Eye (tissue), 1 donor: Measurements from ENCODE around the gene MYBPC1.
"Not testable (repeated sequence)": the region's sequence is repeated elsewhere in the genome, so short reads cannot be mapped to it uniquely, and the experiment has no call there.

ENCODE experiments used
- DNase-seq: peaks from one replicate; pipeline ENCODE4 v3.0.0-alpha.2; 2015

MYBPC1 gene

DNA sequence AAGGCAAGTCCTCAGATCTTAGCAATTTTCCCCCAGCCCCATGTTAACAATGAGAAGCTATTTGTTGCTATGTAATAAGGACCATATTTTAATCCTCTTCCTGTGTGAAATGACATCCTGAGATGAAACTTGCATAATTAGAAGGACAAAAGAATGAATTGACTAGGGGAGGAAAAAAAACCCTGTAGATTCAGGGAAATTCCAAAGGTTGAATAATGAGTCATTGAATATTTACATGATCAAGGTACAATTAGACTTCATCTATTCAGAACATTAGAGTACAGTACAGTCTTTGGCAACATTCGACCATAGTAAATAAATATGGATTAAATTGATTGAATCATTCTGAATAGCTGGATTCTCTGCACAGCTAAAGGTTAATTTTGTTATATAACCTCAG lies 9.4 kb downstream of the MYBPC1 start:
- DNase-seq: no peak

DNA sequence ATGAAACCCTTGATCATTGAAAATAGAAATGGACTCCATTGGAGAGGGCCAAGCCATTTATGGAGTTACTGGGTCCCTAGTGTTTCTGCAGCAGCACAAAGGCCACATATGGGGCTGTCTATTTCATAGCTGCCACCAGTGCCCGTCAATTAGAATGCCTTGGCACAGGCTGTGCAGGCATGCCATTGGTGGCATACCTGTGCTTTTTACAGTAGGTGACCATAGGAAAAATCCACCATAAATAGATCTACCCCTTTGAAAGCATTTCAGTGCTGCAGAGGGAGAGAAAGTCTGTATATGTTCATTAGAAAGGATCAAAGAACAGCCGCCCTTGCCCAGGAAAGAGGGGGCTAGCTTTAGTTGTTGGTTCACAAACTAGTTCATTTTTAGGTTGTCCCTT lies 13.1 kb downstream of the MYBPC1 start:
- no peak for DNase-seq

DNA sequence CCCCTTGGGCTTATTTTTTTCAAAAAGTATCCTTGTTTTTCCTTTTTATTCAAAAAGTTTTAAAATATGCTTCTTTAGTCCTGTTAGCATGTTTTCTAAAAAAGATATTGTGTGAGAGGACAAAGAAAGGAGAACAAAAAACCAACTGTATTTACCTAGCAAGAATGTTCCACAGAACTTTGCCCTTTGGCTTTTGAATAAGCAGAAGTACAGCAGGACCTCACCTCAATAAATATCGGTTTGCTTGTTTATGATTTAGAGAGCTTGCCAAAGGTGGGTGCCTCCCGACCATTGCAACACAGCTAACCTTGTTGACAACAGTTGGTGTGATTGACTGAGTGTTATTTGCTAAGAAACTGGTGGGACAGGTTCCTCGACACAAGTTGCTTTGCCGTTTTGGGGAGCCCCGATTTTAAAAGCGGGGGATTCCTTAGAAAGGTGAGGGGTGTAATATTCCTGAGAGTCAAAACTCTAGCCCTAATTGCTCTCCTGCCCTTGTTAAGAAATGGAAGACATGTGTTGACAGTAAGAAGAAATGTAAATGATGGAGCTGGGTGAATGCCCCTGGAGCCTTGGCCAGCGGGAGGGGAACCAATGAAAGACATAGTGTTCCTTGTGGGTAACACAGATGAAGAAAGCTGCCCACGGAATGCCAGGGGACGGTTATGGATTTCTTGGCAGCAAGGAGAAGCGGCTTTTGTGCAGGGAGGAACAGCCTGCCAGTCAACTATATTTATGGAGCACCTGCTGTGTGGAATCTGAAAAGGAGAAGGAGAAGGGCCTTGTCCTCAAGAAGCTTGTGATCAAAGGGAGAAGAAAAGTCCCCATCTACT lies 13.7 kb downstream of the MYBPC1 start:
- DNase-seq: no peak

DNA sequence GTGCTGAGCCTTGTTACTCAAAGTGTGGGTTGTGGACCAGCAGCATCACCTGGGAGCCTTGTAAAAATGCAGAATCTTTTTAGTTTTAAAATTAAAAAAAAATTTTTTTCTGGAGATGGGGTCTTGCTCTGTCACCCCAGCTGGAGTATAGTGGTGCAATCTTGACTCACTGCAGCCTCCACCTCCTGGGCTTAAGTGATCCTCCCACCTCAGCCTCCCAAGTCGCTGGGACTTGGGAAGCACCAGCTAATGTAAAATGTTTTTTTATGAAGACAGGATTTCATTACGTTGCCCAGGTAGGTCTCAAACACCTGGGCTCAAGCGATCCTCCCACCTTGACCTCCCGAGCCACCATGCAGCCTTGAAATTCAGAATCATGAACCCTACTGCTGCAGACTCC lies 14.4 kb downstream of the MYBPC1 start:
- no peak for DNase-seq

DNA sequence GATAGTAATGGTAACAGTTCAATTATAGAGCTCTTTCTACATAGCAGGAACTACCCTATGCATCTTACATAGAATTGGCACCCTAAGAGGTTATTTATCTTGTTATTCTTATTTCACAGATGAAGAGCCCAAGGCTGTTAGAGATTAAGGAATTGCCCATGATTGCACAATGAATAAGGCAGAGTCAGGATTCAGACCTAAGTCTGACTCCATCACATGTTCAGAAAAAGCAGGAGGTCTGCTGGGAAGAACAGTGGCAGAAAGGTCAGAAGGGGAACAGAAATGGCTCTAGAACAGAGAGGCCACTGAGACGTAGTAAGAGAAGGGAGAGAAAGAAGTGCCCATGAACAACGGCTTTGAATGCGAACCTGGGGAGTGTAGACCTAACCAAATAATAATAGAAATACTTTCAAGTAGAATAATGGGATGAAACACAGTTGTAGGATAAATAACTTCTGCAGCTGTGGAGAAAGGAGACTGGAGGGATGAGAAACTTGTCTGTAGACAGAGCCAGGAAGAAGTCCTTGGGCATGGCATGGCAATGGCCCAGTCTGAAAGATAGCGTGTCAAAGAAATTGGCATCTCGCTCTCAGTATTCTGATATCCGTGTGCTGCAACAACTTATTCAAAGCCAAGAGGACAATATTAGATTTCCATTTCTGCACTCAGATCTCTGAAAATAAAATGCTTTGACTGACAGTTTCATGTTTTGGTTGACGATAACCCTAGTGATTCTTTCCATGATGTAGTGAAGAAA lies 17.6 kb downstream of the MYBPC1 start:
- DNase-seq: no peak

DNA sequence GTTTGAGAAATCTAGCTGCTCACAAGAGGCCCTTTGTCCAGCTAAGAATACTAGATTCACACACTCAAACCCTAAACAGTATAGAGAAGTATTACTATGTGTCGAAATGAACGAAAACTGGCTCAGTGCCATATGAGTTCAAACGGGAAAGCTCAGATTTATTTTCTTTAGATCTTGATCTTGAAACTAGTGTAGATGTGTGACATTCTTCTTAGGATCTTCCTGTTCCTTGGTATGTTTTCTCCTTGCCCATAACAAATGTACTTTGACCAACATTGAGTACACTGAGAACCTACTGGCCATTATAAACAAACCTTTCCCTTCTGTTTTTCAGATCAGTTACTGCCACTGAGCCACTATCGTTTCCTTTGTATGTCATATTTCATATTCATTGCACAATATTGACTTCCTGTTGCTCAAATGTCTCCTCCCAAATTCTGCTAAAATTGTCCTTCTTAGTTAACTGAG lies 21.3 kb downstream of the MYBPC1 start:
- DNase-seq: no peak

DNA sequence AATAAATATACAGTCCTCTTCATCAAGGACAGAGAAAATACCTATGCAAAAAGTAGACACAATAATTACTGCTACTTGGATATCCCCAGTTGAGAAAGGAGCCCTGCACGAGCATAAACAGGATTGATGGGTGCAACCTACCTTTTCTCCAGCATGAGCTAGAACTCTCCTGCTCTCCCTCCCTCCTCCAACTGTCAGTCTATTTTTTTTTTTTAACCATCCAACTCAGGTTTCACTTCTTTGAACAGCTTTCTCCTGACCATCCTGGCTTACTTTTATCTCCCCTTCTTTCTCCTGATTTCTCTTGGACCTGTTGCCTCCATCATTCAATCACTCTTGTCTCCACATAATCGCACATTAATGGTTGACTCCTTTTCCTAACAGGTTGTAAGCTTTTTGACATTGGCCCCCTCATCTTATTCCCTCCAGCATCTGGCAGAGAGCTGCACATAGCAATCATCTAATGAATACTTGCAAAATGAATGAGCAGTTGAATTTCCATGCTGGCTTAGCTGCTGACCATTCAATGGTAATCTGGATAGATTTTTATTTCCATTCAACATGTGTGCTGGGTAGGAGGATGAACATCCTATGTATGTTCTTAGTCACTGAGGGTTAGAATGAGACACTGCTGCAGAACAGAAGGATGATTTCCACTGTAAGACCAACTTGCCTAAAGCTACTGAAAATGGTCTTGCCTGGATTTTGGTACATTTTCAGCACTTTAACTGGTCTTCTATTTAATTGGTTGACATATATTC lies 24.4 kb downstream of the MYBPC1 start:
- DNase-seq: no peak

DNA sequence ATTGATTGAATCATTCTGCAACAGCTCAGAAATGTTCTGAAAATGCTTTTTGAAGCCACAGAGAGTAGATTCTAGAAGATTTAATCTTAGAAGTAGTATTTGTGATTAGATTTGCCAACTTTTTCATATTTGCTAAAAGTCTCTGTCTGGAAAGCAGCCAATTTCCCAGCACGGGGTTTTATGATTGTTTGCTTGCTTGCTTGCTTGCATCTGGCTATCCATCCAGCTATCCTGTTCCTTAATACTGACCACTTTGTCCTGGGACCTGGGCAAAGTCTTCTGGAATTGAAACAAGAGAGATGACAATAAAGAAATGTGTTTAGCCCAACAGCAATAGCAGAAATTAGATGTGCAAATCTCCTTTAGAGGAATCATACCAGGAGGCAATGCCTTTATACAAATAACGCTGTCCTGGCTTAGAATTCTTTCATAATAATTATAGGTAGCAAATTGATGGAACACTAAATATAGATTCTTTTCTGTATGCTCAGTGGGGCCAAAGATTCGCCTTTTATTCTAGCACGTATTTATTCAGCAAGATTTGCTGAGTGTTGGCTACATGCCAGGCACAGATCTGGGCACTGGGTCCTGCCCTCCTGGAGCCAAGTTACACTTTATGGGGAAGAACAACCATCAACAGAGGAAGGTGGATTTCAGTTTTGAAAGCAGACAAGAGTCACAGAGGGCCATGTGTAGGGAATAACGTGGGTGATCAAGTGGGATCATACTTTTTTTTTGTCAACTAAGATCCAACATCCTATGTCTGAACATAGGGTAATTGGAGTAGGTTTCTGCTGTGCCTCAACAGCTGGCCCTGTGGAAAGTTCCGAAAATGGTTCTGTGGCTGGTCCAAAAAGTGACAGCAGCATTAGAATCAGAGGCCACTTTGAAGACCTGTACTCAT lies 25.3 kb downstream of the MYBPC1 start:
- DNase-seq: no peak

DNA sequence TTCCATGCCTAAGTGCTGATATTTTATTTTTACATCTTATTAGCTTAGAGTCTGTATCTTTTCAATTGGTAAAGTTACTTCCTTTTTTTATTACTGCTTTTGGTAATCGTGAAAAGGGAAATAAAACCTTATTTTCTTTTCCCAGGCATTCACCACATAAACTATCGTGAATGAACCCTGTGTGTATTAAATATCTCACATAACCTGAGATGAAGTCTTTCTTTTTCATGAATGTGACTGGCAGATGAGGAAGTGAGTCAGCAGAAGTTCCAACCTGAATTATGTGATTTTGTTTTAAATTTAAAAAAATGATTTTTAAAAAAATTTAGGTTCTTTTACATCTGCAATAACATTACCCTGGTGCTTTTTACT lies 26.0 kb downstream of the MYBPC1 start:
- no peak for DNase-seq

DNA sequence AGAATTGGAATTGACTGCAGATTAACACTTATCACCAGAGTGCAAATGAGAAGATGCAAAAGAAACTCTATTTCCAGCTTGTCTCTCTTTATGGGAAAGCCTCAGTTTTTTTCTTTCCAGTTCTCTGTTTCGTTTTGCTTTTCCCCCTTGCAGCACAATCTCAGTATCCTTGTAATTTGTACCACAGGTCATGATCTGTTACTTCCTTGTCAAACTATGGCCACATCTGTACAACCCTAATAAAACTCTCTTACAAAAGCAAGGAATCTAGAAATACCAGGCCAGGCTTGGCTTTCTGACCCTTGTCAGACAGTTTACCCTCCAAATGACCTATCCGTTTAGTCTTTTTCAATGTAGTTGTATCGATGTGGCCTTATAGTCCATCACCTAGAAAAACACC lies 33.9 kb downstream of the MYBPC1 start:
- no peak for DNase-seq

DNA sequence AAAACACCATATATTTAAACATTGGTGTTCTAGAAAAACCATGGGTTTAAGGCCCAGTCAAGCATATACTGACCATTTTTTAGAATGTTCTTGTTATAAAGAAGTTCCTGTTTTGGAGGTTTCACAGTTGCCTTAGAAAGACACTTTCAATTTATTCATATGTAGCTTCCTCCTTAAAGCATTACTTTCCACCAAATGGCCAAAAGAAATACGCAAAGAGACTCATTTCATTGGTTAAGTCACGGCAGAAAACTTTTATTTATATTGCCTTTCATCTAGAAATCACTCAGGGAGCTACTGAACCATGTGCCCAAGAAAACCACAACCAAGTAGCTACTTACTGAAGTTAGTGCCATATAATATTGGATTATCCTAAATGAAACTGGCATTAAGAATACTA lies 40.0 kb downstream of the MYBPC1 start:
- no peak for DNase-seq

DNA sequence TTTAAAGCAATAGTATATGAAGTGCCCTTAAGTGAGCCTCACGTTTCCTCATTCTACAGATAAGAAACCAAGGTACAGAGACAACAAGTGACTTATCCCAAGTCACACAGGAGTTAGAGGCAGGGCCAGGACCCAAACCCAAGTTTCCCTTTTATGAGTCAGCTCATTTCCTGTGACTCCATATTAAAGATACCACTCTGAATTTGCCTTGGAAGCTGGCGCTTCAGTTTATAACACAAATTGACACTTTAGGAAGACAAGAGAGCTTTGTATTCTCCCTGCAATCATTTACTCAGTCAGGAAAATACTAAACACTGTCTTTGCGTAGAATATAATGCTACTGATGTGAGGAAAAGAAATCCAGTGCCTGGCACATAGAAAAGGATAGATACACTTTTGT lies 43.2 kb downstream of the MYBPC1 start:
- no peak for DNase-seq

DNA sequence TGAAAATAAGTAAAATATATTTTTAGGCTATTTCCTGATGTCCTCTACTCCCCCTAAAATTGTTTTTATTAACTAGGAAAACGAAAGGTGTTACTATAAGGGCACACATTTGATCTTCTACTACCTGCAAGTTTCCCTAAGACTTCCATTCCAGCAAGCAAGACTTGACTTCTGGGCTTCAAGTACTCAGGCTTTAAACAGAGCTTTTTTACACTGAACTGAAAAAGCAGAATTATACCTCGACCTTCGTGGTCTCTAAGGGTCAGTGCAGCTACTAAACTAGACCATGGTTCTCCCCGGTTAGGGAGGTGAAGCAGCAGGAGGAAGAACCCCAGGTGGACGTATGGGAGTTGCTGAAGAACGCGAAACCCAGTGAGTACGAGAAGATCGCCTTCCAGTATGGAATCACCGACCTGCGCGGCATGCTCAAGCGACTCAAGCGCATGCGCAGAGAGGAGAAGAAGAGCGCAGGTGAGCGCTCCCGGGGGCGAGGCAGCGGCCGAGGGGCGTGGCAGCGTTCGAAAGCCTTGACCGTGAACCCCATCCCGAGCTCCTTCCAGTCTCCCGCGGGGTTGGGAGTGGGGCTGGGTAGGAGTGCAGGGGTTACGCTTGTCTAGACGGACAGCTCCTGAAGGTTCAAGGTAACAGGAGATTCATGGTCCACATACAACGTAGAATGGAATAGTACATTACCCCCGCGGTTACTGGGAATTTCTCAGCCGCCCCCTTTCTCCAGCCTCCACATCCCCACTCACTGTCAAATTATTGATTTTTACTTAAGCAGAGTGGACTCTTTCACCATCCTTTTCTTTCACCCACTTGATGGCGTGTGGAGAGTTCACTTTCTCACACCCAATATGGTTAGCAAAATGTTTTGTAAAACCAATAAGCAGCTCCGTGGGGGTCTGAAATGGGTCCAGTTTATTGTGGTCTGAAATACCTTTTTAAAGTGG lies 47.6 kb downstream of the MYBPC1 start:
- peak; percentile 52 for DNase-seq

DNA sequence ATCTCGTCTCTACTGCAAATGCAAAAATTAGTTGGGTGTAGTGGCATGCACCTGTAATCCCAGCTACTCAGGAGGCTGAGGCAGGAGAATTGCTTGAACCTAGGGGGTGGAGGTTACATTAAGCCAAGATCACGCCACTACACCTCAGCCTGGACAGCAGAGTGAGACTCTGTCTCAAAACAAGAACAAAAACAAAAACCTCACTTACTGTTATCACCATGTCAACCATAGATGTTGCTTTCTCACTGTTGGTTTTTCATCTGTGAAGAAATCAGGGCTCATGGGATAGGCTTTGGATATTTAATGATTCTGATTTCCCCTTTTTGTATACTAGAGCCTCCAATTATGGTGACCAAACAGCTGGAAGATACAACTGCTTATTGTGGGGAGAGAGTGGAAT lies 52.9 kb downstream of the MYBPC1 start:
- no peak for DNase-seq

DNA sequence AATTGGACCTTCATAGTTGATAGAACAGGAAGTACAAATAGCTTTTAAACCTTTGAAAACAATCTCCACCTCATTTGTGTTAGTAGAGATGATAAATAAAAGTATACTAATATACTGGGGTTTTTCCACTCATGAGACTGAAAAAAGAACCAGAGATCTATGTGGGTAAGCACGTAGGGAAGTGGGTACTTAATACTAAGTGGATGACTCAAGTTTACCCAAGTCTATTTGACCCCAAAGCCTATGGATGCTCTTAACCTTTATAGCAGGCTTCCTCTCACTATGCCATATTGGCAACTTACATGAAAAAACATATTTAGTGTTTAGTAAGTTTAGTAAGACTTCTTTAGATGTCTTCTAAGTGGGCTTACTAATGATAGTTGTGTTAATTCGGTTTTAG lies 53.4 kb downstream of the MYBPC1 start:
- no peak for DNase-seq

DNA sequence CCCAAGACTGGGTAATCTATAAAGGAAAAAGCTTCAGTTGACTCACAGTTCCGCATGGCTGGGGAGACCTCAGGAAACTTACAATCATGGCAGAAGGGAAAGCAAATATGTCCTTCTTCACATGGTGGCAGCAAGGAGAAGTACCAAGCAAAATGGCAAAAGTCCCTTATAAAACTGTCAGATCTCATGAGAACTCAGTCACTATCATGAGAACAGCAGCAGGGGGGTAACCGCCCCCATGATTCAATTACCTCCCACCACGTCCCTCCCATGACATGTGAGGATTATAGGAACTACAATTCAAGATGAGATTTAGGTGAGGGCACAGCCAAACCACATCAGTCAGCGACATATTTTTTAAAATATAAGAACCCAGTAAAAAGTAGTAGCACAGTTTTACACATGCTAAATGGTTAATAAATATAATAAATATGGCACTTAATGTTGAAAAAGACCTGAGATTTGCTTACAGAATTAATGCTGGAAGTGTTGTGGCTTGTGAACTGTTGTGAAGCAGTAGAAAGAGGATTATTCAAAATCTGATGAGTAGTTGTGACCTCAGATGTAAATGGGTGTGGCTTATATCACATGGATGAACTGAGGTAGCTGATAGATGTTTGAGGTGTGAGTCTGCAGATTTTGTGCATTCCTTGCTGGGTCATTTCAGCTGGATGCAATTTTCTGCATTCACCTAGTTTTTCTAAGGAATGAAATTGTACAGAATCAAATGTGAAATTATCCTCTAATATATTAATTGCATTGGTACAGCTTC lies 55.8 kb downstream of the MYBPC1 start:
- no peak for DNase-seq

DNA sequence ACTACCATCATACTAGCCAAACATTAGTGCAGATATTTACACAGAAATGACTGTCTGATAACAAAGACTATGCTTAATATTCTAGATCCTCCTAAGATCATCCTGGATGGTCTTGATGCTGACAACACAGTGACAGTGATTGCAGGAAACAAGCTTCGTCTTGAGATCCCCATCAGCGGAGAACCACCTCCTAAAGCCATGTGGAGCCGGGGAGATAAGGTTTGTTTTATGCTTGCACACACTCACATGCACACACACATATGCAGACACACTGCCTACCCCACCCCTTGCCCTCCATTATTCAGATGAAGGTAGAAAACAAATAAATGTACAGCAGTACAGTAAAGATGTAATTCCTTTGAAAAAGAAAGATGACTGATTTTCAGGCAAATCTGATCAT lies 58.3 kb downstream of the MYBPC1 start:
- no peak for DNase-seq

DNA sequence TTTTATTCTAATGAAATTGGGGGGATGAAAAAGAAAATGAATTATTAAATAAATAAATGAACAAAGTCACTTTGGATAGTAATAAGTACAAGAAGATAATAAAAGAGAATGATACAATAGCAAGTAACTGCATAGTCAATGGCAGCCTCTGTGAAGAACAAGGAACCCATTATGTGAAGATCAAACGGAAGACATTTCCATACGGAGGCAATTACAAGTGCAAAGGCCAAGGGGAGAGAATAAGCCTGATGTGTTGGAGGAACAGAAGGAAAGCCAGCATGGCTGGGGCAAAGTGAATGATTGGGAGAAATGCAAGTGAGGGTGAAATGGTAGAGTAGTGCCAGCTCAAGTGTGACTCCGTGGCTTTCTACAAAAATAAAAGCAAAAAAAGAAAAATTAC lies 58.7 kb downstream of the MYBPC1 start:
- DNase-seq: peak; percentile 21

DNA sequence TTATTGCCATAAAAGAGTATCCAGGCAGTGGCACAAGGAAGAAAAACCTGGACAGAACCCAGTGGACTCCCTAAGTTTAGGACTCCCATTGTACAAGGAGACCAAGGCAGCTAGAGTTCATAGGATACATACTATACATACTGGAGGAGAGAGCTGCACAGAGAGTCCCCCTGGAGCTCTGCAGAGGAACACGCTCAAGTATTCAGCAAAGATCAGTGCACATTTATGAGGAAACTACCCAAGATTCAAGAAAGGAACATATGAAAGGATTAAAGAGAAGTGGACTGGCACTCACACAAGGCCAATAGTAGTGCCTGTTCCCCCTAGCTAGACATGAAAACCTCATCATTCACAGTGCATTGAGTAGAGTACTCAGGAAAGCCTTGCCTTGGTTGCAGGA lies 59.7 kb downstream of the MYBPC1 start:
- no peak for DNase-seq

DNA sequence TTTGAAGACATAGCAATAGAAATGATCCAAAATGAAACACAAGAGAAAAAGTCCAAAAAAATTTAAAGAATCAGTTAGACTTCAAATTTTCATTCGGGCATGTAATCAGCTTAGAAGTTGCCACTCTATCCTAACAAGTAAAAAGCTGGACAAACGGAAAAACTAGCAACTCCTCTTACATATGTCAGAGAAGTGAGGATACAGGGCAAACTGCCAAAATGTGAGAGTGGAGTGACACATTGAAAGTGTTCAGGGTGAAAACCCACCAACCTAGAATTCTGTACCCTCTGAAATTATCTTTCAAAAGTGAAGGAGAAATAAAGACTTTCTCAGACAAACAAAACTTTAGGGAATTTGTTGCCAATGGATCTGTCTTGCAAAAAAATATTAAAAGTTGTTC lies 60.6 kb downstream of the MYBPC1 start:
- DNase-seq: no peak

DNA sequence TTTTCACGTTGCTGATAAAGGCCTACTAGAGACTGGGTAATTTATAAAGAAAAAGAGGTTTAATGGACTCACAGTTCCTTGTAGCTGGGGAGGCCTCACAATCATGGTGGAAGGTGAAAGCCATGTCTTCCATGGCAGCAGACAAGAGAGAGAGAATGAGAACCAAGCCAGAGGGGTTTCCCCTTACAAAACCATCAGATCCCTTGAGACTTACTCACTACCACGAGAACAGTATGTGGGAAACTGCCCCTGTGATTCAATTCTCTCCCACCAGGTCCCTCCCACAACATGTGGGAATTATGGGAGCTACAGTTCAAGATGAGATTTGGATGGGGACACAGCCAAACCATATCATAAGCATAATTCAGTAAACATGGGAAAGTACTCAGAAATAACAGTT lies 65.9 kb downstream of the MYBPC1 start:
- not testable (repeated sequence) for DNase-seq
